Gastrocnemius medialis (tissue), 4 donors: ENCODE results near the gene CYTL1.

Source experiments
- POLR2A ChIP-seq, 2 donors: fragments of 450-650 bp; IDR thresholded peaks; one replicate each; pipeline ENCODE4 v1.6.1; 2017; ENCODE audit warnings: antibody characterized with exemption in 2 of 2, mild to moderate bottlenecking in 2 of 2, moderate library complexity in 2 of 2
- TF ChIP-seq, protein P1 (sequence below), 5 experiments: fragments of 450-650 bp in 3 of 5; fragments of 200-600 bp in 2 of 5; sonication (generic) in 2 of 5; IDR thresholded peaks in 4 of 5; conservative IDR thresholded peaks in 1 of 5; 1 replicate in 4 of 5; 2 replicates in 1 of 5; pipeline ENCODE4 v1.5.1; 2016 to 2019; ENCODE audit warnings: antibody characterized with exemption in 5 of 5, mild to moderate bottlenecking in 3 of 5, moderate library complexity in 3 of 5

DNA sequence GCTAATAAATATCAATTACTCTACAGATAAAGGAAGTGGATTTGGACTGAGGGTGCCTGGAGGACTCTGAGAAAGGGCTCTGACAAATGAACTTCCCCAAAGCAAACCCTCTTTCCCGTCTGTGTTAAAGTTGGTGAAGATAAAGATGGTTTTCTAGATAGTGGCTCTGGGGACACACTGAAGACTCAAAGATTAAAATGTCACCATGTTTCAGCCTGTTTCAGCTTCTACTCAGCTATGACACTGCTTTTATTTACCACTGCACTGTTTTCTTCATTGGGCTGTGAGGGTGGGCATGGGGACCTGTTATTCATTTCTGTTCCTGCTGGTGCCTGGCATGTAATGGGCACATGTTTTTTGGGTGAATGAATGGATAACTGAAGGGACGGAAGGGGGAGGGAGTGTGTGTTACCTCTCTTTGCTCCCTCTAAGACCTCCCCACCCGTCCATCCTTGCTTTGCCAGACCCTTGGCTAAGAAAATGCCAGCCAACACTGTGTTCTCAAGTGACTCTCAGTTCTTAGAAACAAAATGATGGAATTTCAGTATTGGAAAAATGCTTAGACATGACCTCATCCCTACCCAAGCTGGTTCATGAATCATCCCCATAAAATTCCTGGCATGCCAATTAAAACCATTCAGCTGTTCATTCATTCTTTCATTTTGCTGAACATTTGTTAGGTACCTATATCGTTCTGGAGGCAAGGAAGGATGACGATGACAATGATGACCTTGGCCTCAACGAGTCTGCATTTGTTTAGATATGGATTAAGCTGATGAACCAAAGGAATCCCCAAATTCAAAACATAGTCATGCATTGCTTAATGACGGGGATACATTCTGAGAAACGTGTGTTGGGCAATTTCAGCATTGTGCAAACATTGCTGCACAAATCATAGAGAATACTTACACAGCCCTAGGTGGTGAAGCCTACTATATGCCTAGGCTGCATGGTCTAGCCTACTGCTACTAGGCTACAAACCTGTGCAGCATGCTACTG is 18.6 kb upstream of the CYTL1 start:
- TF ChIP-seq, protein P1, sequence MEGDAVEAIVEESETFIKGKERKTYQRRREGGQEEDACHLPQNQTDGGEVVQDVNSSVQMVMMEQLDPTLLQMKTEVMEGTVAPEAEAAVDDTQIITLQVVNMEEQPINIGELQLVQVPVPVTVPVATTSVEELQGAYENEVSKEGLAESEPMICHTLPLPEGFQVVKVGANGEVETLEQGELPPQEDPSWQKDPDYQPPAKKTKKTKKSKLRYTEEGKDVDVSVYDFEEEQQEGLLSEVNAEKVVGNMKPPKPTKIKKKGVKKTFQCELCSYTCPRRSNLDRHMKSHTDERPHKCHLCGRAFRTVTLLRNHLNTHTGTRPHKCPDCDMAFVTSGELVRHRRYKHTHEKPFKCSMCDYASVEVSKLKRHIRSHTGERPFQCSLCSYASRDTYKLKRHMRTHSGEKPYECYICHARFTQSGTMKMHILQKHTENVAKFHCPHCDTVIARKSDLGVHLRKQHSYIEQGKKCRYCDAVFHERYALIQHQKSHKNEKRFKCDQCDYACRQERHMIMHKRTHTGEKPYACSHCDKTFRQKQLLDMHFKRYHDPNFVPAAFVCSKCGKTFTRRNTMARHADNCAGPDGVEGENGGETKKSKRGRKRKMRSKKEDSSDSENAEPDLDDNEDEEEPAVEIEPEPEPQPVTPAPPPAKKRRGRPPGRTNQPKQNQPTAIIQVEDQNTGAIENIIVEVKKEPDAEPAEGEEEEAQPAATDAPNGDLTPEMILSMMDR (IDR thresholded peaks at IDR 0.05 in 4 of 5, conservative IDR thresholded peaks at IDR 0.05 in 1 of 5) = no peak
- no peak for TF ChIP-seq POLR2A (IDR thresholded peaks at IDR 0.05)
